ENCODE results near the gene AMOTL2. TPM values are rescaled to one million over a fixed set of nuclear protein-coding genes. Genes with fewer than 3 reads are reported as not detected.

The AMOTL2 gene
- total and polyA plus RNA-seq, 2 experiments from 2014 or later = 63.9 to 81.6 TPM

DNA sequence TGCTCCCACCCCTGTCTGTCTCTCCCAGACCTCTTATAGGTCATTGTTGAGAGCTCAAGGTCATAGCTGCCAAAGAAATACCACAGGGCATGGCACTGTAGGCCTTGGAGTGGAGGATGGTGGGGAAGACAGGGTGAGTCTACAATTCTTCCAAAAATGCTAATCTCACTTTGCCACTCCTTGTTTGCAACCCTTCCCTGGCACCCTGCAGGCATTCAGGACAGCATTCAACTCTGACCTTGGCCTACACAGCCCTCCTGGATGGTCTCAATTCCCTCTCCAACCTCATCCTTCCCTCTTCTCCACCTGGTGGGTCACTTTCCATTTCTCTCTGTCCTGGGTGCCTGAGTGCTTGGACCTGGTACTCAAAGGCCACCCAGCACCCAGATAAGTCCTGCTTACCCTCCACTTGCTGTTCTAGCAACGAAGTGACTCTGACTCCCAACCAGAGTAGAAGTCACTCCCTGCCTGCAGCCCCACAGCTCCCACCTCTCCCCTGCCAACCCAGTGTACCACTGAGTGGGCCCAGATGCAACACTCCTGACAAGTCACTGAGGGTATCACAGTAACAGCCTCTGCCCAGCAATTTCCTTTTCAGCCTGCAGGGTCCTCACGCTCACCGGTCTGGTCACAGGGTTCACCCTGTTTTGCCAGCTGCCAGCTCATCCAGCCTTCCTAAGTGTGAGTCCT is 36.6 kb downstream of the AMOTL2 start:
- Histone ChIP-seq H3K4me3 (no peak overlapping the region), H4K20me1 (ENCODE audit: insufficient read depth, poor library complexity, severe bottlenecking) (no peaks in the 10 kb centered on the region), H3K4me2 (no peak overlapping the region), H3K27ac (no peak overlapping the region), H2AFZ (no peak overlapping the region), H3K9me2 (replicated peaks; ENCODE audit: insufficient read depth) (no peaks in the 10 kb centered on the region), H3K36me3 (replicated peaks; ENCODE audit: insufficient read depth, low read depth) (no peaks in the 10 kb centered on the region), H3K9me3 (ENCODE audit: low read depth) (no peaks in the 10 kb centered on the region), H3K27me3 (no peaks in the 10 kb centered on the region), H3K79me2 (no peaks in the 10 kb centered on the region), H3K4me1 (ENCODE audit: insufficient read depth) (peaks cover 43% of the 10 kb centered on the region)
- no peak for DNase-seq (ENCODE audit: low spot score)
- WGBS (ENCODE audit: low lambda C conversion rate, missing lambda C conversion rate) = 93% methylated on average over 3 of the region's 3 CpGs
- no peak for TF ChIP-seq EZH2 (IDR thresholded peaks at IDR 0.05; ENCODE audit: borderline replicate concordance)
- no peak for TF ChIP-seq EZH2phosphoT487 (IDR thresholded peaks at IDR 0.05; ENCODE audit: low read depth, severe bottlenecking, unreplicated experiment)
- TF ChIP-seq, protein P1, sequence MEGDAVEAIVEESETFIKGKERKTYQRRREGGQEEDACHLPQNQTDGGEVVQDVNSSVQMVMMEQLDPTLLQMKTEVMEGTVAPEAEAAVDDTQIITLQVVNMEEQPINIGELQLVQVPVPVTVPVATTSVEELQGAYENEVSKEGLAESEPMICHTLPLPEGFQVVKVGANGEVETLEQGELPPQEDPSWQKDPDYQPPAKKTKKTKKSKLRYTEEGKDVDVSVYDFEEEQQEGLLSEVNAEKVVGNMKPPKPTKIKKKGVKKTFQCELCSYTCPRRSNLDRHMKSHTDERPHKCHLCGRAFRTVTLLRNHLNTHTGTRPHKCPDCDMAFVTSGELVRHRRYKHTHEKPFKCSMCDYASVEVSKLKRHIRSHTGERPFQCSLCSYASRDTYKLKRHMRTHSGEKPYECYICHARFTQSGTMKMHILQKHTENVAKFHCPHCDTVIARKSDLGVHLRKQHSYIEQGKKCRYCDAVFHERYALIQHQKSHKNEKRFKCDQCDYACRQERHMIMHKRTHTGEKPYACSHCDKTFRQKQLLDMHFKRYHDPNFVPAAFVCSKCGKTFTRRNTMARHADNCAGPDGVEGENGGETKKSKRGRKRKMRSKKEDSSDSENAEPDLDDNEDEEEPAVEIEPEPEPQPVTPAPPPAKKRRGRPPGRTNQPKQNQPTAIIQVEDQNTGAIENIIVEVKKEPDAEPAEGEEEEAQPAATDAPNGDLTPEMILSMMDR (IDR thresholded peaks at IDR 0.05; ENCODE audit: poor library complexity) = no peak

DNA sequence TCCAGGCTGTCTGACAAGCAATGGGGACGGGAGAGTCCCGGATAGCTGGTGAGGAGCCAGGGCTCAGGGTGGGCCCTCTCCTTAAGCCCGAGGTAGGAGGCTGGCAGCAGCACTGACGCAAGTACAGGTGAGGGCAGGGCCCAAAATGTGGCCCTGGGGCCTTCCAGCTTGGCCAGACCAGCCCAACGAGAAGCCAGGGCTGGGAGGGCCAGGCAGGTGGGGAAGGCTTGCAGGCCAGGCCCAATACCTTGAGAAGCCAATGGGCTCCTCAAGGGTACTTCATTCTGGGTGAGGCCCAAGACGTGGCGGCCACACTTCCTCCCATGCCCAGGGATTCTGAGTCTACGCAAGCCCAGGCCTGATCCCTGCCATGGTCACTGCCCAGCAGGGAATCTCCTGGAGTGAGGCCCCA is 37.2 kb downstream of the AMOTL2 start:
- H3K4me2 ChIP-seq = no peak overlapping the region
- H3K9me3 ChIP-seq (ENCODE audit: low read depth) = no peaks in the 10 kb centered on the region
- TF ChIP-seq, protein P1 (IDR thresholded peaks at IDR 0.05; ENCODE audit: poor library complexity) = no peak
- TF ChIP-seq EZH2phosphoT487 (IDR thresholded peaks at IDR 0.05; ENCODE audit: low read depth, severe bottlenecking, unreplicated experiment) (no peak), EZH2 (IDR thresholded peaks at IDR 0.05; ENCODE audit: borderline replicate concordance) (no peak)
- H2AFZ ChIP-seq = no peak overlapping the region
- H3K4me1 ChIP-seq (ENCODE audit: insufficient read depth) = peaks cover 49% of the 10 kb centered on the region
- no peaks in the 10 kb centered on the region for H3K27me3 ChIP-seq
- no peaks in the 10 kb centered on the region for H3K79me2 ChIP-seq
- no peaks in the 10 kb centered on the region for H4K20me1 ChIP-seq (ENCODE audit: insufficient read depth, poor library complexity, severe bottlenecking)
- H3K9me2 ChIP-seq (replicated peaks; ENCODE audit: insufficient read depth) = no peaks in the 10 kb centered on the region
- H3K36me3 ChIP-seq (replicated peaks; ENCODE audit: insufficient read depth, low read depth) = no peaks in the 10 kb centered on the region
- no peak for DNase-seq (ENCODE audit: low spot score)
- 98% methylated on average over 7 of the region's 8 CpGs for WGBS (ENCODE audit: low lambda C conversion rate, missing lambda C conversion rate)
- H3K4me3 ChIP-seq = no peak overlapping the region
- no peak overlapping the region for H3K27ac ChIP-seq

DNA sequence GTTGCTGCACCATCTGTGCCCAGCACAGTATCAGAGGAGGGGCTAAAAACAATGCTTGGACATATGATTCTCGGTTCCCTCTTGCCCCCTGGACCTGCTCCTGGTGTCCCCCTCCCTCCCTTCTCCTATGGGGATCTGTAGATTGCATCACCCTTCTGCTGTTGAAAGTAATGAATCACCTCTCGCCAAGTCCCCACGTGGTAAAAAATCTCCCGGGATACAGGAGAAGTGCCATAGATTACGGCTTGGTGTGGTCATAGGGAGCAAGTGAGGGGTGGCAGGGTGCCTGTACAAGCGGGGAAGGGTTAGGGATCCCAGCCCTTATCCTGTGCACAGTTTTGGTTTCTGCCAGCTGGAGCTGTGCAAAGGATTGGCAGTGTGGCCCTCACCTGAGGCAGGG is 37.7 kb downstream of the AMOTL2 start:
- no peak for TF ChIP-seq EZH2phosphoT487 (IDR thresholded peaks at IDR 0.05; ENCODE audit: low read depth, severe bottlenecking, unreplicated experiment)
- no peak for TF ChIP-seq EZH2 (IDR thresholded peaks at IDR 0.05; ENCODE audit: borderline replicate concordance)
- TF ChIP-seq, protein P1 (IDR thresholded peaks at IDR 0.05; ENCODE audit: poor library complexity) = no peak
- peak; percentile 62 for DNase-seq (ENCODE audit: low spot score)
- no peak overlapping the region for H3K4me3 ChIP-seq
- no peak overlapping the region for H3K4me2 ChIP-seq
- H3K27ac ChIP-seq = no peak overlapping the region
- no peaks in the 10 kb centered on the region for H3K27me3 ChIP-seq
- H3K4me1 ChIP-seq (ENCODE audit: insufficient read depth) = peaks cover 54% of the 10 kb centered on the region
- no peak overlapping the region for H2AFZ ChIP-seq
- H3K9me2 ChIP-seq (replicated peaks; ENCODE audit: insufficient read depth) = no peaks in the 10 kb centered on the region
- no peaks in the 10 kb centered on the region for H3K36me3 ChIP-seq (replicated peaks; ENCODE audit: insufficient read depth, low read depth)
- 52% methylated on average over 6 of the region's 6 CpGs for WGBS (ENCODE audit: low lambda C conversion rate, missing lambda C conversion rate)
- no peaks in the 10 kb centered on the region for H4K20me1 ChIP-seq (ENCODE audit: insufficient read depth, poor library complexity, severe bottlenecking)
- H3K79me2 ChIP-seq = no peaks in the 10 kb centered on the region
- no peaks in the 10 kb centered on the region for H3K9me3 ChIP-seq (ENCODE audit: low read depth)

Data from hepatocyte (in vitro differentiated cells).